ENCODE data around the gene FAM53B.

DNA sequence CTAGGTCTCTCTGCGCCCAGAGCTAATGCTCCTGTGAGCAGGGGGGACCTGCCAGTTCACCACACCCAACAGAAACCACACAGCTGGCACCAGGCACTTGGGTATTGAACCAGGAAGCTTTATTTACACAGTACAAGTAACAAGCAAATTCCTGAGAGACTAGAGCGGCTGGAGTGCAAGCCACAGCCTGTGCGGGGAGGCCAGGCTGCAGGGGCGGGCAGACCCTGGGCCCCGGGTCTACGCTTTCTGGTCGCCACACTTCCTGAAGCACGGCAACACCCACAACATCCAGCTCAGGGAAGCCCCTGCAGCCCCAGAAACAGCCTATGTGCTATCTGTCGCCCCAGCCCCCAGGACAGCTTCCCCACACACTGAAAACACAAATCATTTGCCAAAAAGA, 125.0 kb downstream of the FAM53B start:
- TF ChIP-seq CTCF (conservative IDR thresholded peaks at IDR 0.05; ENCODE audit: low read length) = no peak
- TF ChIP-seq EZH2phosphoT487 (IDR thresholded peaks at IDR 0.05; ENCODE audit: borderline replicate concordance, low read depth, low read length) = no peak
